Stimulated activated naive CD8-positive, alpha-beta T cell treated with anti-CD3 and anti-CD28 coated beads, Interleukin-15, Interleukin-2, amounts not matched to agents 100 ng/mL and 50 ng/mL, for 24 hours (primary cell): ENCODE data around the gene CAMKMT.

ENCODE experiments used
- H3K27ac Mint-ChIP-seq: one replicate; pipeline ENCODE4 v1.8.0; 2021; ENCODE audit warnings: mild to moderate bottlenecking, mixed read lengths
- H3K27me3 Mint-ChIP-seq: one replicate; pipeline ENCODE4 v1.8.0; 2021; ENCODE audit warnings: mixed read lengths
- H3K36me3 Mint-ChIP-seq: one replicate; pipeline ENCODE4 v1.8.0; 2021; ENCODE audit warnings: low read depth, mixed read lengths
- H3K4me1 Mint-ChIP-seq: one replicate; pipeline ENCODE4 v1.8.0; 2021; ENCODE audit warnings: low read depth, mixed read lengths
- H3K4me3 Mint-ChIP-seq: one replicate; pipeline ENCODE4 v1.8.0; 2021; ENCODE audit warnings: mild to moderate bottlenecking, mixed read lengths
- H3K9me3 Mint-ChIP-seq: one replicate; pipeline ENCODE4 v1.8.0; 2021; ENCODE audit warnings: mixed read lengths

CAMKMT gene

DNA sequence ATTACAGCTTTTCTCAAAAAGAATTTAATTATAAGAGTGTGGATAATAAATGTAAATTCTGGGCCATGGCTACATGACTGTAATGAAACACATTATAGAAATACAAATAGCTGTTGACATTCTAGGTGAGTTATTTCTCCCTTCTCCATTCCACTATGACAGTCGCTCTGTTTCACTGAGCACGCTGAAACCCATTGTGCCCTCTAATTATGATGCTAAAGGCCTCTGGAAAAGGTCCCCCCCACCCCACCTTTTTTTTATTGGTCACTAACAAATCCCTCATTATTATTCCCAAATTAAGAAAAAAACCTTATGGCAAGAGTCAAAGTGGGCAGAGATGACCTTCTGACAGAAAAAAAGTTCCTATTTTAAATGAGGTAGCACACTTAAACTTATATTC lies 294.7 kb downstream of the CAMKMT start:
- Mint-ChIP-seq H3K9me3 (no peaks in the 10 kb centered on the region), H3K4me1 (no peaks in the 10 kb centered on the region), H3K27me3 (no peaks in the 10 kb centered on the region), H3K27ac (no peak overlapping the region), H3K4me3 (no peak overlapping the region), H3K36me3 (no peaks in the 10 kb centered on the region)

DNA sequence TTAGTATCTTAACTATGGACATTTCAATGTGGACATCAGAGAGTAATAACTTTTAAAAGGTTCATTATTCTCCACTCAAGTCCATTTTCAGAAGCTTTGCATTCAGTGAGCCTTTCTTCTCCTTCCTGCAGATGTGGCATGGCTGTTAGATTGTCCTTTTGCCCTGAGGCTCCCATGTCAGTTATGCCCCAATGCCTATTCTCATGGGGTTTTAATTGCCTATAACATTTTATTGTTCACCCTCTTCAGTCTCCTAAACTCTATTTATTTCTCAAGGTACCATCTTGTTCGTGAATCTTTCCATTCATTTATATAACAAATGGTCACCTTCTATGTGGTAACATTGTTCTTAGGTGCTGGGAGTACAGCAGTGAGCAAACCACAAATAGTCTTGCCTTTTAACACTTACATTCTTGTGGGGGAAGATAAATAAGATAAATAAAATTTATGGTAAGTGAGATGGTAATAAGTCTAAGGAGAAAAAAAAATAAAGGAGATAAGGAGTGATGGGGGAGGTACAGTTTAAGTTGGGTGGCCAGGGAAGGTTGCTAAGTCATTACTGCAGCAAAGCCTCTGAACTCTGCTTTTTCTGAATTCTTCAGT lies 301.8 kb downstream of the CAMKMT start:
- Mint-ChIP-seq H3K27ac (no peak overlapping the region), H3K27me3 (no peaks in the 10 kb centered on the region), H3K4me1 (no peaks in the 10 kb centered on the region), H3K9me3 (no peaks in the 10 kb centered on the region), H3K36me3 (no peaks in the 10 kb centered on the region), H3K4me3 (no peak overlapping the region)

DNA sequence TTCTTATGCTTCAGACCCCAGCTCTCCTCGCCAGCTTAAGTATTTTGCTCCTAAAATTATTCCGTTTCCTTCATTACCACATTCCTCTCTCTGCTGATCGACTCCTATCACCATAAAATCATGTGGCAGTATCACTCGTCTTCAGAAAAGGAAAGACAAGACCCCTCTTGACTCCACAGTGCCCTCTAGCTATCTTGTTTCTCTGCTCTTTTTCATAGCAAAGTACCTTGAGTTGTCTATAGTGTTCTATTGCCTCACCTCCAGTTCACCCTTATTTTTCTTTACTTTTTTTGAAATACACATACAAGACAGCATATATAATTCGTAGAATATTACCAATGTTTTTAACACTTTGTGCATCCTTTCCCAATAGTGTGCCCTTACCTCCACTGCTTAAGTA lies 306.6 kb downstream of the CAMKMT start:
- no peak overlapping the region for H3K4me3 Mint-ChIP-seq
- H3K27me3 Mint-ChIP-seq = no peaks in the 10 kb centered on the region
- H3K9me3 Mint-ChIP-seq = no peaks in the 10 kb centered on the region
- no peaks in the 10 kb centered on the region for H3K36me3 Mint-ChIP-seq
- peaks cover 6% of the 10 kb centered on the region for H3K4me1 Mint-ChIP-seq
- H3K27ac Mint-ChIP-seq = no peak overlapping the region

DNA sequence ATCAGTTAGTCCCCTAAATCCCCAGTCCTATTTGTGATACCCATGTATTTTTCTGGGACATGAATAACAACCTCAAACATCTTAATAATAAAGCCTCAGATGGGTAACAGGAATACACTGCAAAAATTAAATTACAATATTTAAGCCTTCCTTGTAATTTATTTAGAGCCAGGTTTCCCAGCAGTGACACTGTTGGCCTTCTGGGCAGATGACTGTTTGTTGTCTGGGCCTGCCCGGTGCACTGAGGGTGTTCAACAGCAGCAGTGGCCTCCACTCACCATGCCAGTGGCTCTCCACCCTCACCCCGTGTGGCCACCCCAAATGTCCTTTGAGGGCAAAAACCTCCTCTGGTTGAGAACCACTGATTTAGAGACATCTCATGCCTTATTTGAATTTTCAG lies 309.5 kb downstream of the CAMKMT start:
- Mint-ChIP-seq H3K4me1 (peaks cover 9% of the 10 kb centered on the region), H3K27ac (no peak overlapping the region)

DNA sequence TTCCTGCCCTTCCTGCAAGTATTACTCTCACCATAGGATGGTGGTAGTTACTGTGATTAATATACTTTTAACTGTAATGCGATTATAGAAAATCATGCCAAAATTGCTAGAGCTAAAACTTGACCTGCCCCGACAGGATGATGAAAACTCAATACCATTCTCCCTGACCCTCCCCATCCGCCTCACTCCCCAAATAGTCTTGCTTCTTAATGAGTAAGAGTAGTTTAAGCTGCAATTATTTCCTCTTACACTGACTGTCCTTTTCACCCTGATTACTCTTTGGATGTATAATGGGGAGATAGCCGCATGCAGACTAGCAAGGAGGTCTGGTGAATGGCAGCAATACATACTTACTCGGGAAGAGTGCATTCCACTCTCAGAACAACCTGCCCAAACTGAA lies 310.2 kb downstream of the CAMKMT start:
- Mint-ChIP-seq H3K4me3 (no peak overlapping the region), H3K27me3 (no peaks in the 10 kb centered on the region), H3K9me3 (no peaks in the 10 kb centered on the region), H3K4me1 (peaks cover 9% of the 10 kb centered on the region), H3K27ac (no peak overlapping the region), H3K36me3 (no peaks in the 10 kb centered on the region)

More for the DNA sequence above, 309.5 kb downstream of the CAMKMT start:
- Mint-ChIP-seq H3K4me3 (no peak overlapping the region), H3K9me3 (no peaks in the 10 kb centered on the region), H3K36me3 (no peaks in the 10 kb centered on the region), H3K27me3 (no peaks in the 10 kb centered on the region)

DNA sequence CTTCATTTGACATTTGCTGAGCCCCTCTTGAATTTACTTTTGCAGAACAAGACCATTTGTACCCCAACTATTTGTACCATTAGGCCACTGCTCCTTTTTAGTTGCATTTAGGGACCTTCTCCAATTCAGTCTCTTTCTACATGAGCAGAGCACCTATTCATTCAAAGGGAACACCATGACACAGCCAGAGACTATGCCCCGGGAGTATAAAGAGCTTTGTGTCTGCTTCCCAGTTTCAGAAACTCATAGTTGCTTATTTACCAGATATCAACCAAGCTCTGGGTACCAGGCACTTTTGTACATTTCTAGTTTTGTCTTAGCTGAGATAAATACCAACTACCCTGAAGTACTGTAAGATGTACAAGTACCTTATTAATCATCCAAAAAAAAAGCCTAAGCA lies 310.7 kb downstream of the CAMKMT start:
- H3K27ac Mint-ChIP-seq = no peak overlapping the region
- no peaks in the 10 kb centered on the region for H3K27me3 Mint-ChIP-seq
- no peaks in the 10 kb centered on the region for H3K36me3 Mint-ChIP-seq
- peaks cover 9% of the 10 kb centered on the region for H3K4me1 Mint-ChIP-seq
- no peaks in the 10 kb centered on the region for H3K9me3 Mint-ChIP-seq
- no peak overlapping the region for H3K4me3 Mint-ChIP-seq

DNA sequence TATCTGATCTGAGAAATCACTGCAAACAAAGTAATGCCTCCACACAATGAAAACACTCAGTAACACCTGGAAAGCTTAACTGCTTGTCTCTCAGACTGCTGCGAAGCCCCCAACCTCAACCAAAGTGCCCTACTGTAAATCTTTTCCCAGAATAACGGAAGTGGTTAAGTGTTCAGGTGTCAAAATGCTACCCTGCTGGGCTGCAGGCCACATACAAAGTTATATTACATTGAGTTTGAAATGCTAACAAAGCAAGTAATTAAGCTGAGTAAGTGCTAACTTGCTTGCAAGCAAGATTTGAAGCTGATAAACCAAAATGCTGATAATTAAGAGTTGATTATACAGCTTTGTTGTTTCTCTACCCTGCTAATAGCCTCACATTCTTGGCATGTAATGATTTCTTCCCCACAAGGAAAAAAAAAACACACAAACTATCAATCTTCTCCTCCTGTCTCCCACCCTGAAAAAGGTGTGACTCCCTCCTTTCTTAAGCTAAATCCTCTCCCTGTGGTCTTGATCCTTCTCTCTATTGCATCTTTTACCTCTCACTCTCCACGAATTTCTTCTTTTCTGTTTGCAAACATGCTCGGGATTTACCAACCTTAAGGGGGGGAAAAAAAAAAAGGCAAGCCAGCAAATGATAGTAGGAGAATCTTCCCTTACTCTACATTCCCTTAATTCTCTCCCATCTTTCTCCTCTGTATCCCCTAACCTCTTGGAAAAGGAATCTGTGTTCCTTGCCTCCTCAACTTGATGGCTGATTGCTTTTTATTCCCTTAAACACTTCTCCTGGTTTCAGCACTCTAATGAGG lies 312.9 kb downstream of the CAMKMT start:
- H3K4me3 Mint-ChIP-seq = no peak overlapping the region
- H3K36me3 Mint-ChIP-seq = no peaks in the 10 kb centered on the region
- H3K27ac Mint-ChIP-seq = no peak overlapping the region
- no peaks in the 10 kb centered on the region for H3K27me3 Mint-ChIP-seq
- no peaks in the 10 kb centered on the region for H3K9me3 Mint-ChIP-seq
- peaks cover 9% of the 10 kb centered on the region for H3K4me1 Mint-ChIP-seq

DNA sequence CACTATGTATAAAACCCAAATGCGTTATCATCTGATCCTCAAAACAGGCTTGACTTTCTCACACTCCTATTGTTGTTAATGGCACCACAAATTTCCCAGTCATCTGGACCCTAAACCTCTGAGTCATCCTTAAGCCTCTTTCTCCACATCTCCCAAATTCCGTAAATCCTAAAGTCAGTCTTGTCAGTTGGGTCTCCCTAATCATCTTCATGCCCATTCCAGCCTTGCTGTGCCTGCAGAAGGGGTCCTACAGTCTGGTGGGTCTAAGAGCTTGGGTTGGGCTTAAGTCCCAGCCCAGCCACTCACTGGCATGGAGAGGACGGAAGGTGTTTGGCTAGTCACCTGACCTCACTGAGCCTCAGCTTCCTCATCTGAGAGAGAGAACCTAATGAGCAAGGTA lies 314.6 kb downstream of the CAMKMT start:
- no peaks in the 10 kb centered on the region for H3K27me3 Mint-ChIP-seq
- peaks cover 9% of the 10 kb centered on the region for H3K4me1 Mint-ChIP-seq
- no peak overlapping the region for H3K27ac Mint-ChIP-seq
- no peaks in the 10 kb centered on the region for H3K36me3 Mint-ChIP-seq
- H3K9me3 Mint-ChIP-seq = no peaks in the 10 kb centered on the region
- H3K4me3 Mint-ChIP-seq = no peak overlapping the region

DNA sequence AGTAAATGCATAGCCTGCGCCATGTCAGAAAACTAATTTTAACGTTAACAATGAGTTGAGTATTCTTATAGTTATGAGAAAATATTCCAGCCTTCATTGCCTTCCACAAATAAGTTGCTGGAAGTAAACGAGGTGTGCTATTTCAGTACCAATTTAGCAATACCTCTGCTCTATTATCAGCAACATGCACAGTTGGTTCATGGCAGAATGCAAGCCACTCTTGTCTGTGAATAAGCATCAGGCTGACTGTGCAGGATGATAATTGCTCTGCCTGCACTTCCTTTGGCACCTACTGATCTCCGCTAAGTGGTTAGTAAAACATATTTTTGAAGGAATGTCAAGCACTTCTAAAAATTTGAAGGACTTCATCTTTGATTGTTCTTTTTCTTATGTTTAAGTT lies 317.8 kb downstream of the CAMKMT start:
- H3K36me3 Mint-ChIP-seq = no peaks in the 10 kb centered on the region

DNA sequence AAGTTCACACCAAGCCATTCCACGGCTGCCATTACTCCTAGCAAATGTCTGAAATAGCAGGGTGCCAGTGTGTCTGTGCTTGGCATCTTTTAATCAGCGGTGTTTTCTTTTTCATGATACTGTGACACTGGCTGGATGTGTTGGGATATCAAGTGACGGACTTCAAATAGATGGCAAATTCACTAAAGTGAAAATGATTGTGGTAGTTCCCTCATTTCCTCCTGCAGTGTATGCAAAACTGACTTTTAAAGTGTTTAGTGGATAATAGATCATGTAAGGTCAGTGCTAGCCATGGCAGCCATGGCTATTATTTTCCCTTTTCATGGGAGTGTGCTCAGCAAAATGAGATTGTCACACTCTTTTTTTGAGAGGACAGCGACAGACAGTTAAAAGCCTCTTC lies 318.2 kb downstream of the CAMKMT start:
- H3K4me3 Mint-ChIP-seq = no peak overlapping the region
- H3K36me3 Mint-ChIP-seq = no peaks in the 10 kb centered on the region
- no peaks in the 10 kb centered on the region for H3K9me3 Mint-ChIP-seq
- H3K4me1 Mint-ChIP-seq = no peaks in the 10 kb centered on the region
- no peak overlapping the region for H3K27ac Mint-ChIP-seq
- no peaks in the 10 kb centered on the region for H3K27me3 Mint-ChIP-seq

More for the DNA sequence above, 317.8 kb downstream of the CAMKMT start:
- no peaks in the 10 kb centered on the region for H3K4me1 Mint-ChIP-seq
- no peak overlapping the region for H3K4me3 Mint-ChIP-seq
- H3K27ac Mint-ChIP-seq = no peak overlapping the region
- H3K9me3 Mint-ChIP-seq = no peaks in the 10 kb centered on the region
- no peaks in the 10 kb centered on the region for H3K27me3 Mint-ChIP-seq

DNA sequence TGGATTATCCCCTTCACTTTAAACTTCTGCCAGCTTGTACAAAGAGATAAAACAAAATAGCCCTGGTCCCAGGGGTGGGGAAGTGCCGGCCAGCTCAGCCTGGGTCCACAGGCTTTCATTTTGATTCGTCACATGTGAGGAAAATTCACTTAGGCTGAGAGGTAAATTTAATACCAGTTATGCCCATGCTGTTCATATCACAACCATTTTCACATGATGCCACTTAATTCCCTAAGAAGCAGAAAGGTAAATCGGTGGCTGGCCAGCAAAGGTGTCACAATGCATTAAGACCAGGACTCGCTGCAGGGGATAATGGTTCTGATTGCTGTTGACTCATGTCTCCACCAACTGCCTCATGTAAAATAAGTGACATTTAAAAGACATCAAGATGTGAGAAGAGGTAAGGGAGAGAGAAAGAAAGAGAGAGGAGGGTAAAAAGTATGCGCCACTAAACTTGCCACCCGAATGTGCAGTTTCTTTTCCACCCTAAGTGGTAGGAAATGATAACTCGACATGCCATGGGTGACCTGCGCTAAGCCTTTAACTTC lies 318.8 kb downstream of the CAMKMT start:
- H3K36me3 Mint-ChIP-seq = no peaks in the 10 kb centered on the region
- no peaks in the 10 kb centered on the region for H3K9me3 Mint-ChIP-seq
- no peaks in the 10 kb centered on the region for H3K4me1 Mint-ChIP-seq
- no peaks in the 10 kb centered on the region for H3K27me3 Mint-ChIP-seq
- H3K4me3 Mint-ChIP-seq = no peak overlapping the region
- H3K27ac Mint-ChIP-seq = no peak overlapping the region

DNA sequence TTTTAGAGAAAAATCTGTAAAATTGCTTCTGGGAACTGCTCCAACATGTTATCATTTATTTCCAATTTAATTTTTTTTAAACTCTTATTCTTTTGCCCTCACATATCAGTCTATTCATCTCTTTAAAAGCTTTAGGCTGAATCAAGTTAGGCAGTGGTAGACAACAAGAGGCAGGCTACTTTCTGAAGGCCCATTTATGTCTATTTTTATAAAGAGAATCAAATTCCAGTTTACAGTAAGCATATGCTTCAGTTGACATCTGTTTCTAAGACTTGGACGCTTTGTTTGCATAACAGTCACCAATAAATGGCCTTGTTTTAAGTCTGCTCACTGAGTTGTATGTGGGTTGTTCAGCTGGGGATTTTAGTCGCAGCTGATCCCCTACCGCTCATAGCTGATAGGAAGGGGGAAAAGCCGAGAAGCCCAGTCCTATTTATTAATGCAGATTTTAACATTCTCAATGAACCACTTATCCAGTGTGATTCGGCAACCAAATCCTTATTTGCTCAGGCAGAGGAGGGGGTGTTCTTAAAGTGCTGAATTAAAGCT lies 319.3 kb downstream of the CAMKMT start:
- Mint-ChIP-seq H3K4me3 (no peak overlapping the region), H3K4me1 (no peaks in the 10 kb centered on the region), H3K36me3 (no peaks in the 10 kb centered on the region), H3K27ac (no peak overlapping the region), H3K27me3 (no peaks in the 10 kb centered on the region), H3K9me3 (no peaks in the 10 kb centered on the region)

DNA sequence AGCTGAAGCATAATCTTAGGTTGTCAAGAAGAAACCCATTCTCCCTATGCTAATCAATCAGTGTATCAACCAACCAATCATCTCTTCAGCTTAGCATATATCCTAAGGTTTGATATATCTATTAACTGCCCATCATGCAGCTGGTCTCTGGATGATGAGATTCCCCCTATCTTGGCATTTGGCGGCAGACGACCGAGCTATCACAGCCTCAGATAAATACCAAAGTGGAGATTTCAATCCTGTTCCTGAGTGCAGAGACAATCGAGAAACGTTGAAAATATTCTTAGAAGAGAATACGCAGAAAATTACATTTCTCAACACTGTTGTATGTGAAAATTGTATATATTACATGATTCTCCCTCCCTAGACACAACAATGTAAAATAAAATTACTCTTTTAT lies 320.7 kb downstream of the CAMKMT start:
- no peak overlapping the region for H3K27ac Mint-ChIP-seq
- H3K4me1 Mint-ChIP-seq = no peaks in the 10 kb centered on the region
- no peaks in the 10 kb centered on the region for H3K36me3 Mint-ChIP-seq
- H3K27me3 Mint-ChIP-seq = no peaks in the 10 kb centered on the region
- H3K4me3 Mint-ChIP-seq = no peak overlapping the region
- no peaks in the 10 kb centered on the region for H3K9me3 Mint-ChIP-seq

DNA sequence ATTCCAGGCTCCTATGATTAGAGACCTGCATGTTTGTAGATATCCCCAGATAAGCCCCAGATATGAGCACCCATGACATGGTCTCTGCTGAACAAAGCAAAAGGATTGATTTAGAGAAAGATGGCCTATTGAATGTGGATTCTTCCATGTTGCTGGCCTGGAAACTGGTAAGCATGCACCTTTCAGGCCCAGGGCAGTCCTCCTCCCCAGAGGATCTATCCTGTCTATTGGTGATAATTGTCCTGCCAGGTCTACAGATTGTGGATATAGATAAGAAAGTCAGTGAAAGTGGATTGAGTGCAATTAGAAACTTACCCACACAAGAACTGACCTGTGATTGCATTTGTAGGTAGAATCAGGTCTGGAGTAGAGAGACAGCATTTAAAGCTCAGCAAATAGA lies 322.8 kb downstream of the CAMKMT start:
- Mint-ChIP-seq H3K27ac (no peak overlapping the region), H3K4me3 (no peak overlapping the region), H3K36me3 (no peaks in the 10 kb centered on the region), H3K9me3 (no peaks in the 10 kb centered on the region), H3K4me1 (peaks cover 3% of the 10 kb centered on the region), H3K27me3 (no peaks in the 10 kb centered on the region)

DNA sequence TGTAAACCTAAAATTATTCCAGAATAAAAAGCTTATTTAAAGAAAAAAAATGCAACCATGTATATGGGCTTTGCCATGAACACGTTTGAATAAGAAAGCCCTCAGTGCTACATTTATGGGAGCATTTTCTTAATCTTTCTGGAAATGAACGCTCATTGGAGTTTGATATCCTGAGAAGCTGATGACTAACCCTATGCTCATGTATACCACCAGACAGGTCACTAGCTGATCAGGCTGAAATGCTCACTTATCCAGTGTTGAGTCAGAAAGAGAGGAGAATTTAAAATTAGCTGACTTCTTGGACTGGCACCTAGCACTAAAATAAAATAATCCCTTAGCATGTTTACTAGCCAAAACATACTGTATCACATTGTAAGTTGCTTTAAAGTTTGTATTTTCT lies 324.8 kb downstream of the CAMKMT start:
- Mint-ChIP-seq H3K36me3 (no peaks in the 10 kb centered on the region), H3K9me3 (no peaks in the 10 kb centered on the region), H3K4me3 (no peak overlapping the region), H3K4me1 (peaks cover 4% of the 10 kb centered on the region), H3K27ac (no peak overlapping the region), H3K27me3 (no peaks in the 10 kb centered on the region)
